HG03025 (cell line): ENCODE measurements around the gene DLEC1.

Experiments used
- ATAC-seq: cut with Tn5 transposase; IDR thresholded peaks from one replicate; pipeline ENCODE4 v1.9.1; 2021; ENCODE audit warnings: mild to moderate bottlenecking, moderate library complexity; ENCODE audit not compliant: unreplicated experiment, low FRiP score

DLEC1 gene

GRCh38 chr3:38117163-38117716 is 78.2 kb downstream of the DLEC1 start:
- no peak for ATAC-seq

GRCh38 chr3:38117748-38118420 is 78.9 kb downstream of the DLEC1 start:
- ATAC-seq, result peak; percentile 47

- ATAC-seq, result no peak
Observed at GRCh38 chr3:38118421-38119247, 79.6 kb downstream of the DLEC1 start.

- ATAC-seq, result no peak
Observed at GRCh38 chr3:38119248-38119544, 80.2 kb downstream of the DLEC1 start.

- no peak for ATAC-seq
Observed at GRCh38 chr3:38119821-38120692, 81.0 kb downstream of the DLEC1 start.

- ATAC-seq, result no peak
Observed at GRCh38 chr3:38120693-38121450, 81.9 kb downstream of the DLEC1 start.

- no peak for ATAC-seq
Observed at GRCh38 chr3:38121451-38121831, 82.4 kb downstream of the DLEC1 start.

- ATAC-seq, result no peak
Observed at GRCh38 chr3:38121832-38122461, 82.9 kb downstream of the DLEC1 start.

GRCh38 chr3:38122712-38123290 is 83.8 kb downstream of the DLEC1 start:
- ATAC-seq, result no peak

- no peak for ATAC-seq
Observed at GRCh38 chr3:38124324-38125122, 85.5 kb downstream of the DLEC1 start.

GRCh38 chr3:38125305-38126120 is 86.5 kb downstream of the DLEC1 start:
- no peak for ATAC-seq

- no peak for ATAC-seq
Observed at GRCh38 chr3:38126121-38126892, 87.3 kb downstream of the DLEC1 start.

- no peak for ATAC-seq
Observed at GRCh38 chr3:38127611-38128302, 88.7 kb downstream of the DLEC1 start.

GRCh38 chr3:38128303-38128655 is 89.3 kb downstream of the DLEC1 start:
- no peak for ATAC-seq

- ATAC-seq, result no peak
Observed at GRCh38 chr3:38129058-38129457, 90.0 kb downstream of the DLEC1 start.

- no peak for ATAC-seq
Observed at GRCh38 chr3:38130631-38131065, 91.6 kb downstream of the DLEC1 start.
